GM19372 (cell line): ENCODE measurements around the gene CD58.
"Not testable (repeated sequence)": the region's sequence is repeated elsewhere in the genome, so short reads cannot be mapped to it uniquely, and the experiment has no call there.

Source experiments
- ATAC-seq: cut with Tn5 transposase; IDR thresholded peaks from one replicate; pipeline ENCODE4 v1.9.1; 2021; ENCODE audit warnings: mild to moderate bottlenecking, low read depth, moderate library complexity; ENCODE audit not compliant: unreplicated experiment

The CD58 gene

GRCh38 chr1:116593977-116594376 is 23.2 kb upstream of the CD58 start:
- not testable (repeated sequence) for ATAC-seq

- ATAC-seq, result not testable (repeated sequence)
Measured at GRCh38 chr1:116593401-116593800, 22.6 kb upstream of the CD58 start.

- ATAC-seq, result not testable (repeated sequence)
Measured at GRCh38 chr1:116591951-116592605, 21.3 kb upstream of the CD58 start.

- ATAC-seq, result not testable (repeated sequence)
Measured at GRCh38 chr1:116591006-116591950, 20.5 kb upstream of the CD58 start.

- ATAC-seq, result not testable (repeated sequence)
Measured at GRCh38 chr1:116590359-116591005, 19.7 kb upstream of the CD58 start.

GRCh38 chr1:116589101-116589735 is 18.4 kb upstream of the CD58 start:
- ATAC-seq, result not testable (repeated sequence)

- no peak for ATAC-seq
Measured at GRCh38 chr1:116587501-116588227, 16.8 kb upstream of the CD58 start.

- no peak for ATAC-seq
Measured at GRCh38 chr1:116586741-116587143, 15.9 kb upstream of the CD58 start.

- ATAC-seq, result no peak
Measured at GRCh38 chr1:116585886-116586285, 15.1 kb upstream of the CD58 start.

- no peak for ATAC-seq
Measured at GRCh38 chr1:116581323-116581885, 10.6 kb upstream of the CD58 start.

GRCh38 chr1:116580446-116581322 is 9.9 kb upstream of the CD58 start:
- no peak for ATAC-seq

- no peak for ATAC-seq
Measured at GRCh38 chr1:116579259-116579875, 8.5 kb upstream of the CD58 start.

GRCh38 chr1:116578581-116578980 is 7.8 kb upstream of the CD58 start:
- ATAC-seq, result no peak

GRCh38 chr1:116577759-116578314 is 7.0 kb upstream of the CD58 start:
- no peak for ATAC-seq

GRCh38 chr1:116574581-116575291 is 3.9 kb upstream of the CD58 start:
- no peak for ATAC-seq

GRCh38 chr1:116573431-116574095 is 2.7 kb upstream of the CD58 start:
- no peak for ATAC-seq
